Vagina (tissue), 2 donors: ENCODE measurements around the gene PPAN.
A peak's percentile ranks its signal among the peaks of the same experiment; 100 is the strongest.

Experiments
- CTCF ChIP-seq, 3 experiments: fragments of 450-650 bp in 2 of 3; fragments of 200-600 bp in 1 of 3; sonication (generic) in 1 of 3; IDR thresholded peaks; one replicate each; pipeline ENCODE4 v1.5.1; 2017 to 2019; ENCODE audit warnings: antibody characterized with exemption in 3 of 3, mild to moderate bottlenecking in 2 of 3, moderate library complexity in 2 of 3
- POLR2AphosphoS5 ChIP-seq, 2 donors: sonication (generic); formaldehyde crosslinking; IDR thresholded peaks; one replicate each; pipeline ENCODE4 v1.9.0; 2017; ENCODE audit warnings: antibody characterized with exemption in 2 of 2, mild to moderate bottlenecking in 2 of 2, low read depth in 1 of 2; ENCODE audit not compliant: insufficient read depth in 1 of 2

GRCh38 chr19:10085641-10086590, 20.2 kb upstream of the PPAN start, which contains the start of gene SHFL:
- peak in 1 of 3 experiments; percentile 16 for TF ChIP-seq CTCF (IDR thresholded peaks at IDR 0.05)
- peak in 1 of 2 donors; percentile 68 for TF ChIP-seq POLR2AphosphoS5 (IDR thresholded peaks at IDR 0.05; ENCODE audit: insufficient read depth in 1 of 2, low read depth in 1 of 2)
